Right atrium auricular region (tissue), 2 donors: ENCODE measurements around the gene CHSY3. TPM values are rescaled to one million over a fixed set of nuclear protein-coding genes. Genes with fewer than 3 reads are reported as not detected.

ENCODE experiments used
- DNase-seq: peaks from one replicate; pipeline ENCODE4 v3.0.0-alpha.2; 2019; ENCODE audit warnings: low spot score
- H3K27ac ChIP-seq, 2 donors: fragments of 200-600 bp; sonication (generic); 1 replicate in 1 of 2; 2 replicates in 1 of 2; pipeline ENCODE4 v1.5.1; 2016 to 2019
- H3K27me3 ChIP-seq, 2 donors: fragments of 200-600 bp; sonication (generic); one replicate each; pipeline versions ENCODE4 v1.5.1 to v1.6.0; 2017 to 2019
- H3K36me3 ChIP-seq: fragments of 200-600 bp; sonication (generic); one replicate; pipeline ENCODE4 v1.5.1; 2016
- H3K4me1 ChIP-seq, 2 donors: fragments of 200-600 bp; sonication (generic); one replicate each; pipeline versions ENCODE4 v1.5.1 to v1.6.0; 2017 to 2019
- H3K4me3 ChIP-seq, 2 donors: fragments of 200-600 bp; sonication (generic); 1 replicate in 1 of 2; 2 replicates in 1 of 2; pipeline ENCODE4 v1.5.1; 2017 to 2019; ENCODE audit warnings: mild to moderate bottlenecking in 1 of 2, moderate library complexity in 1 of 2
- H3K9me3 ChIP-seq, 2 donors: fragments of 200-600 bp; sonication (generic); one replicate each; pipeline ENCODE4 v1.5.1; 2019
- CTCF ChIP-seq, 2 donors: fragments of 200-600 bp; sonication (generic); IDR thresholded peaks; one replicate each; pipeline ENCODE4 v1.5.1; 2019; ENCODE audit warnings: antibody characterized with exemption in 2 of 2
- total RNA-seq, 2 donors: library from RNA; depleted of rRNA; stranded (reverse); fragments of >200 nt; gene quantifications; one replicate each; pipeline ENCODE4 v1.1.0, GENCODE V29; 2016

CHSY3 gene
- total RNA-seq, 2 donors from 2014 or later = 2.5 TPM

GRCh38 chr5:130017173-130017572, 112.9 kb downstream of the CHSY3 start:
- no peak for DNase-seq
- no peak overlapping the region for H3K4me3 ChIP-seq

GRCh38 chr5:130018641-130019040, 114.4 kb downstream of the CHSY3 start:
- Histone ChIP-seq H3K4me1 (peaks cover 0 to 5% of the 10 kb centered on the region in 2 donors), H3K27ac (no peak overlapping the region), H3K36me3 (no peaks in the 10 kb centered on the region), H3K4me3 (no peak overlapping the region), H3K9me3 (no peaks in the 10 kb centered on the region), H3K27me3 (no peaks in the 10 kb centered on the region)
- no peak for TF ChIP-seq CTCF (IDR thresholded peaks at IDR 0.05)
- no peak for DNase-seq

More at GRCh38 chr5:130017173-130017572, 112.9 kb downstream of the CHSY3 start:
- Histone ChIP-seq H3K4me1 (no peaks in the 10 kb centered on the region), H3K9me3 (no peaks in the 10 kb centered on the region), H3K27ac (no peak overlapping the region), H3K27me3 (no peaks in the 10 kb centered on the region), H3K36me3 (no peaks in the 10 kb centered on the region)
- no peak for TF ChIP-seq CTCF (IDR thresholded peaks at IDR 0.05)

- Histone ChIP-seq H3K4me1 (peaks cover 0 to 7% of the 10 kb centered on the region in 2 donors), H3K27ac (no peak overlapping the region), H3K36me3 (no peaks in the 10 kb centered on the region), H3K4me3 (no peak overlapping the region), H3K9me3 (no peaks in the 10 kb centered on the region), H3K27me3 (no peaks in the 10 kb centered on the region)
- no peak for DNase-seq
- TF ChIP-seq CTCF (IDR thresholded peaks at IDR 0.05) = no peak
These were observed 116.7 kb downstream of the CHSY3 start for GRCh38 chr5:130021000-130021399.

GRCh38 chr5:130021876-130022275, 117.6 kb downstream of the CHSY3 start:
- no peak for TF ChIP-seq CTCF (IDR thresholded peaks at IDR 0.05)
- Histone ChIP-seq H3K36me3 (no peaks in the 10 kb centered on the region), H3K27me3 (no peaks in the 10 kb centered on the region), H3K4me1 (peaks cover 0 to 7% of the 10 kb centered on the region in 2 donors), H3K9me3 (no peaks in the 10 kb centered on the region), H3K4me3 (no peak overlapping the region), H3K27ac (no peak overlapping the region)
- no peak for DNase-seq

GRCh38 chr5:130023604-130024003, 119.3 kb downstream of the CHSY3 start:
- no peak for DNase-seq
- Histone ChIP-seq H3K27ac (no peak overlapping the region), H3K9me3 (no peaks in the 10 kb centered on the region), H3K27me3 (no peaks in the 10 kb centered on the region), H3K4me3 (no peak overlapping the region), H3K4me1 (peaks cover 0 to 7% of the 10 kb centered on the region in 2 donors), H3K36me3 (no peaks in the 10 kb centered on the region)
- TF ChIP-seq CTCF (IDR thresholded peaks at IDR 0.05) = no peak

GRCh38 chr5:130024006-130024405, 119.7 kb downstream of the CHSY3 start:
- H3K27ac ChIP-seq = no peak overlapping the region
- H3K36me3 ChIP-seq = no peaks in the 10 kb centered on the region
- DNase-seq = no peak
- H3K4me3 ChIP-seq = no peak overlapping the region
- H3K4me1 ChIP-seq = peaks cover 0 to 7% of the 10 kb centered on the region in 2 donors
- H3K27me3 ChIP-seq = no peaks in the 10 kb centered on the region
- no peaks in the 10 kb centered on the region for H3K9me3 ChIP-seq
- TF ChIP-seq CTCF (IDR thresholded peaks at IDR 0.05) = no peak
